Measurements from ENCODE around the gene P2RX7.

DNA sequence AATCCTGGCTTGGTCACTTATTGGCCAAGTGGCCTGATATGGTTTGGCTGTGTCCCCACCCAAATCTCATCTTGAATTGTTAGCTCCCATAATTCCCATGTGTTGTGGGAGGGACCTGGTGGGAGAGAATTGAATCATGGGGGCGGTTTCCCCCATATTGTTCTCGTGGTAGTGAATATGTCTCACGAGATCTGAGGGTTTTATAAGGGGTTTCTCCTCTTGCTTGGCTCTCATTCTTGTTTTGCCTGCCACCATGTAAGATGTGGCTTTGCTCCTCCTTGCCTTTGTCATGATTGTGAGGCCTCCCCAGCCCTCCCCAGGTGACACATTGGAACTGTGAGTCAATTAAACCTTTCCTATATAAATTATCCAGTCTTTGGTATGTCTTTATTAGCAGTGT is 58.5 kb downstream of the P2RX7 start:
- TF ChIP-seq, protein P1, sequence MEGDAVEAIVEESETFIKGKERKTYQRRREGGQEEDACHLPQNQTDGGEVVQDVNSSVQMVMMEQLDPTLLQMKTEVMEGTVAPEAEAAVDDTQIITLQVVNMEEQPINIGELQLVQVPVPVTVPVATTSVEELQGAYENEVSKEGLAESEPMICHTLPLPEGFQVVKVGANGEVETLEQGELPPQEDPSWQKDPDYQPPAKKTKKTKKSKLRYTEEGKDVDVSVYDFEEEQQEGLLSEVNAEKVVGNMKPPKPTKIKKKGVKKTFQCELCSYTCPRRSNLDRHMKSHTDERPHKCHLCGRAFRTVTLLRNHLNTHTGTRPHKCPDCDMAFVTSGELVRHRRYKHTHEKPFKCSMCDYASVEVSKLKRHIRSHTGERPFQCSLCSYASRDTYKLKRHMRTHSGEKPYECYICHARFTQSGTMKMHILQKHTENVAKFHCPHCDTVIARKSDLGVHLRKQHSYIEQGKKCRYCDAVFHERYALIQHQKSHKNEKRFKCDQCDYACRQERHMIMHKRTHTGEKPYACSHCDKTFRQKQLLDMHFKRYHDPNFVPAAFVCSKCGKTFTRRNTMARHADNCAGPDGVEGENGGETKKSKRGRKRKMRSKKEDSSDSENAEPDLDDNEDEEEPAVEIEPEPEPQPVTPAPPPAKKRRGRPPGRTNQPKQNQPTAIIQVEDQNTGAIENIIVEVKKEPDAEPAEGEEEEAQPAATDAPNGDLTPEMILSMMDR (IDR thresholded peaks at IDR 0.05; ENCODE audit: poor library complexity) = no peak
- no peak for TF ChIP-seq EZH2 (IDR thresholded peaks at IDR 0.05; ENCODE audit: borderline replicate concordance)
